Suprapubic skin (tissue), 4 donors: ENCODE measurements around the gene IKZF1. TPM values are rescaled to one million over a fixed set of nuclear protein-coding genes. Genes with fewer than 3 reads are reported as not detected.
"Not testable (repeated sequence)": the region's sequence is repeated elsewhere in the genome, so short reads cannot be mapped to it uniquely, and the experiment has no call there.

ENCODE experiments used
- DNase-seq, 2 donors: peaks; one replicate each; pipeline ENCODE4 v3.0.0-alpha.2; 2019; ENCODE audit warnings: low spot score in 2 of 2
- H3K27ac ChIP-seq: fragments of 200-600 bp; sonication (generic); one replicate; pipeline ENCODE4 v1.5.1; 2019
- H3K27me3 ChIP-seq: fragments of 200-600 bp; sonication (generic); one replicate; pipeline ENCODE4 v1.5.1; 2019
- H3K36me3 ChIP-seq: fragments of 200-600 bp; sonication (generic); one replicate; pipeline ENCODE4 v1.5.1; 2019
- H3K4me1 ChIP-seq: fragments of 200-600 bp; sonication (generic); one replicate; pipeline ENCODE4 v1.5.1; 2019
- H3K4me3 ChIP-seq: fragments of 200-600 bp; sonication (generic); one replicate; pipeline ENCODE4 v1.5.1; 2019; ENCODE audit warnings: mild to moderate bottlenecking
- H3K9me3 ChIP-seq: fragments of 200-600 bp; sonication (generic); one replicate; pipeline ENCODE4 v1.5.1; 2019
- EP300 ChIP-seq: sonication (generic); formaldehyde crosslinking; IDR thresholded peaks from one replicate; pipeline ENCODE4 v1.6.1; 2017; ENCODE audit warnings: antibody characterized with exemption
- POLR2A ChIP-seq, 2 donors: fragments of 450-650 bp; IDR thresholded peaks; one replicate each; pipeline ENCODE4 v1.6.1; 2017; ENCODE audit warnings: antibody characterized with exemption in 2 of 2, mild to moderate bottlenecking in 2 of 2, moderate library complexity in 2 of 2
- POLR2AphosphoS5 ChIP-seq, 3 donors: sonication (generic); formaldehyde crosslinking; IDR thresholded peaks; one replicate each; pipeline ENCODE4 v1.6.1; 2017; ENCODE audit warnings: antibody characterized with exemption in 3 of 3
- WGBS: methylation state at CpG from one replicate; pipeline ENCODE4 v1.1.5; 2018; 5-methylcytosine and 5-hydroxymethylcytosine counted together
- total RNA-seq, 4 donors: library from RNA; depleted of rRNA; stranded (reverse); fragments of >200 nt; gene quantifications; one replicate each; pipeline ENCODE4 v1.1.0, GENCODE V29; 2016
- TF ChIP-seq, protein P1 (sequence below), 2 donors: fragments of 200-600 bp in 1 of 2; fragments of 450-650 bp in 1 of 2; sonication (generic) in 1 of 2; IDR thresholded peaks; one replicate each; pipeline ENCODE4 v1.5.1; 2016 to 2019; ENCODE audit warnings: antibody characterized with exemption in 2 of 2, mild to moderate bottlenecking in 1 of 2, moderate library complexity in 1 of 2

The IKZF1 gene
- total RNA-seq, 4 donors from 2014 or later, result 3.2 to 17.5 (median 6.2) TPM

DNA sequence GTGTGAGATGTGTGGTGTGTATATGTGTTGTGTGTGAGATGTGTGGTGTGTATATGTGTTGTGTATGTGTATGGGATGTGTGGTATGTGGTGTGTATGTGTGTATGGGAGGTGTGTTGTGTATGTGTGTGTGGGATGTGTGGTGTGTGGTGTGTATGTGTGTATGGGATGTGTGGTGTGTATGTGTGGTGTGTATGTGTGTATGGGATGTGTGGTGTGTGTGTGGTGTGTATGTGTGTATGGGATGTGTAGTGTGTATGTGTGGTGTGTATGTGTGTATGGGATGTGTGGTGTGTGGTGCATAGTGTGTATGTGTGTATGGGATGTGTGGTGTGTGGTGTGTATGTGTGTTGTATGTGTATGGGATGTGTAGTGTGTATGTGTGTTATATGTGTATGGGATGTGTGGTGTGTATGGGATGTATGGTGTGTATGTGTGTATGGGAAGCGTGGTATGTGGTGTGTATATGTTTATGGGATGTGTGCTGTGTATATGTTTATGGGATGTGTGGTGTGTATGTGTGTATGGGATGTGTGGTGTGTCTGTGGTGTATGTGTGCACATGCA is 30.8 kb downstream of the IKZF1 start:
- TF ChIP-seq POLR2AphosphoS5 (IDR thresholded peaks at IDR 0.05) (no peak), POLR2A (IDR thresholded peaks at IDR 0.05) (no peak), EP300 (no peak)
- TF ChIP-seq, protein P1, sequence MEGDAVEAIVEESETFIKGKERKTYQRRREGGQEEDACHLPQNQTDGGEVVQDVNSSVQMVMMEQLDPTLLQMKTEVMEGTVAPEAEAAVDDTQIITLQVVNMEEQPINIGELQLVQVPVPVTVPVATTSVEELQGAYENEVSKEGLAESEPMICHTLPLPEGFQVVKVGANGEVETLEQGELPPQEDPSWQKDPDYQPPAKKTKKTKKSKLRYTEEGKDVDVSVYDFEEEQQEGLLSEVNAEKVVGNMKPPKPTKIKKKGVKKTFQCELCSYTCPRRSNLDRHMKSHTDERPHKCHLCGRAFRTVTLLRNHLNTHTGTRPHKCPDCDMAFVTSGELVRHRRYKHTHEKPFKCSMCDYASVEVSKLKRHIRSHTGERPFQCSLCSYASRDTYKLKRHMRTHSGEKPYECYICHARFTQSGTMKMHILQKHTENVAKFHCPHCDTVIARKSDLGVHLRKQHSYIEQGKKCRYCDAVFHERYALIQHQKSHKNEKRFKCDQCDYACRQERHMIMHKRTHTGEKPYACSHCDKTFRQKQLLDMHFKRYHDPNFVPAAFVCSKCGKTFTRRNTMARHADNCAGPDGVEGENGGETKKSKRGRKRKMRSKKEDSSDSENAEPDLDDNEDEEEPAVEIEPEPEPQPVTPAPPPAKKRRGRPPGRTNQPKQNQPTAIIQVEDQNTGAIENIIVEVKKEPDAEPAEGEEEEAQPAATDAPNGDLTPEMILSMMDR (IDR thresholded peaks at IDR 0.05), result no peak
- WGBS, result 98% methylated on average over 1 of the region's 1 CpG
- Histone ChIP-seq H3K9me3 (no peaks in the 10 kb centered on the region), H3K27me3 (no peaks in the 10 kb centered on the region), H3K4me1 (no peaks in the 10 kb centered on the region), H3K36me3 (no peaks in the 10 kb centered on the region), H3K27ac (no peak overlapping the region), H3K4me3 (no peak overlapping the region)
- no peak for DNase-seq

DNA sequence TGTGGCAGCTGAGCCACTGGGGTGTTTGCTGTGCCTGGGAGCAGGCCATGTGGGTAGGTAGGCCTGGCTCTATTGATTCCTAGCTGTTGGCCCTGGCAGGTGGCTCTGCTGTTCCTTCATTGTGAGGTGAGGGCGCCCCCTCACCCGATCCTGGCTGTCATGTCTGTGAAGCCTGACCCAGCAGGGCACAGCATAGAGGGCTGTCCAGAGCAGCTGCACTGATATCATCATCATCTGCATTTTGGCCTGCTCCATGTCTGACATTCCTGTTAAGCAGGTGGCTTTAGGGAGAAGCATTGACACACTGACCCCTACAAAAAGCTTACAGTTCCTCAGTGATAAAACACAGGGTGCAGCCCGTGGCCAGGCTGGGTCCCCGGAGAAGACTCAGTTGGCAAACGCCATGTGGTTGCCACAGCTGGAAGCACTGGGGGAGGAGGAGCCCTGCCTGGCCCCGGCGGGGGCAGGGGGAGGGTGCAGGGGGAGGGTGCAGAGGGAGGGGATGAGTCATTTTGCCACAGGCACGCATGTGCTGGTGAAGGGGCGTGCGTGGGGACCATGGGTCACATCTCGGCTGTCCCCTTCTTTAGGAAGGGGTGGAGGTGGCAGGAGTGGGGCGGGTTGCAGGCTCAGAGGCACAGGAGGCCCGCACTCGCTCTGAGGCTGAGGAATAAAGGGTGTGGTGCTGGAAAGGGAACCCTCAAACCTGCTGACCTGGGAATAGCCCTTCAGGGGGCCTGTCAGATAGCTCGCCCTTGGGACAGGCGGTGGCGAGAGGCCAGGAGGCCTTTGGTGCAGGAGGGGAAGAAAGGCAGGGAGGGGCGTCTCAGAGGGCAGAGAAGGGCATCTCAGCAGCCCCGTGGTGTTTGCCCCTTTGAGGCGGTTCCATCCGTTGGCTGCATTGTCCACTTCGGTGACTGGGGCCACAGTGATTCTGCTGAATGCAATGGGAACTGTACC is 31.6 kb downstream of the IKZF1 start:
- TF ChIP-seq, protein P1 (IDR thresholded peaks at IDR 0.05), result no peak
- no peak for TF ChIP-seq EP300
- TF ChIP-seq POLR2AphosphoS5 (IDR thresholded peaks at IDR 0.05), result no peak
- no peak for TF ChIP-seq POLR2A (IDR thresholded peaks at IDR 0.05)
- WGBS, result 66% methylated on average over 22 of the region's 22 CpGs
- no peaks in the 10 kb centered on the region for H3K4me1 ChIP-seq
- no peak overlapping the region for H3K27ac ChIP-seq
- no peaks in the 10 kb centered on the region for H3K27me3 ChIP-seq
- no peaks in the 10 kb centered on the region for H3K9me3 ChIP-seq
- DNase-seq, result no peak
- no peaks in the 10 kb centered on the region for H3K36me3 ChIP-seq
- no peak overlapping the region for H3K4me3 ChIP-seq

DNA sequence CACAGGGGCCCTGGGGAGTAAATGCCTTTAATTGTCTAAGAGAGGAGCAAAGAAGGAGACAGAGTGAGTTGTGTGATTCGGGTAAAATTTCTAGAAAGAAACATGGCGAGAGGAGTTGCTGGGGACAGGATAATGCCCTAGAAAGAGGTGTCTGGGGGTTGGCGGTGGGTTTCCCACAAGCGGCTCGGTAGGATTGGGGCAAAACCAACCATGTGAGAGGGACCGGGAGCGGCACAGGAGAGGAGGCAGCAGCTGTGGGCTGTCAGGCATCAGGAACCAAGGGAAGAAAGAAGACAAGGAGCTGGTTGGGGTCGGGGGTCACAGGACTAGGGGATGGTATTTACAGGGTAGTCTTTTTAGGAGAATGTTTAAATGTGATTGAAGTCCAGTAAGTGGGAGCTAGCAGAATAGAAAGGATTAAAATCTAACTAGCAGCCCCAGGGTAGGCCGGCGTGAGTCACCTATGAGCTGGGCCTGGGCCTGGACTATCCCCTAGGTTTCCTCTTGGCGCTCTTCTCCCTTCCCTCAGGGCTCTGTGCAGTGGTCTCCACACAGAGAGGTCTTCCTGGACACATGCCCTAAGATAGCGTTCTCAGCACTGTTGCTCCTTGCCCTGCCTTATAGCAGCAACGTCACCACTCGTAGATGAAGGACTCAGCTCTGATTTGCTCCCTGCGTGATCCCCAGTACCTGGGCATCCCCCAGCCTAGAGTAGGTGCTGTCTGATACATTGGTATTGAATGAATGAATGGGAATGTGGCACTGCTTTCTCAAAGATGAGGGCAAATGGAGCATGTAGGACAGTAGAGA is 32.6 kb downstream of the IKZF1 start:
- H3K36me3 ChIP-seq, result no peaks in the 10 kb centered on the region
- TF ChIP-seq, protein P1 (IDR thresholded peaks at IDR 0.05), result no peak
- TF ChIP-seq POLR2A (IDR thresholded peaks at IDR 0.05) (no peak), EP300 (no peak), POLR2AphosphoS5 (IDR thresholded peaks at IDR 0.05) (no peak)
- no peaks in the 10 kb centered on the region for H3K27me3 ChIP-seq
- H3K9me3 ChIP-seq, result no peaks in the 10 kb centered on the region
- no peak for DNase-seq
- no peak overlapping the region for H3K4me3 ChIP-seq
- H3K4me1 ChIP-seq, result no peaks in the 10 kb centered on the region
- H3K27ac ChIP-seq, result no peak overlapping the region
- 88% methylated on average over 15 of the region's 15 CpGs for WGBS

DNA sequence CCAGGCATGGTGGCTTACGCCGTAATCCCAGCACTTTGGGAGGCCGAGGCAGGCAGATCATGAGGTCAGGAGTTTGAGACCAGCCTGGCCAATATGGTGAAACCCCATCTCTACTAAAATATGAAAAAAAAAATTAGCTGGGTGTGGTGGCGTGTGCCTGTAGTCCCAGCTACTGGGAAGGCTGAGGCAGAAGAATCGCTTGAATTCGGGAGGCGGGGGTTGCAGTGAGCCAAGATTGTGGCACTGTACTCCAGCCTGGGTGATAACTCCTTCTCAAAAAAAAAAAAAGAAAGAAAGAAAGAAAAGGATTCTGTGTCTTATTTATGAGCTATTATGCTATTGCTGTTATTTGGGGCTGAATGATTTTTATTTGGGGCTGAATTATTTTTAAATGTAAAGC is 35.0 kb downstream of the IKZF1 start:
- DNase-seq, H3K4me3 ChIP-seq, H3K27ac ChIP-seq, H3K27me3 ChIP-seq, H3K9me3 ChIP-seq, H3K36me3 ChIP-seq, H3K4me1 ChIP-seq: not testable (repeated sequence)
- WGBS, result 91% methylated on average over 7 of the region's 7 CpGs

DNA sequence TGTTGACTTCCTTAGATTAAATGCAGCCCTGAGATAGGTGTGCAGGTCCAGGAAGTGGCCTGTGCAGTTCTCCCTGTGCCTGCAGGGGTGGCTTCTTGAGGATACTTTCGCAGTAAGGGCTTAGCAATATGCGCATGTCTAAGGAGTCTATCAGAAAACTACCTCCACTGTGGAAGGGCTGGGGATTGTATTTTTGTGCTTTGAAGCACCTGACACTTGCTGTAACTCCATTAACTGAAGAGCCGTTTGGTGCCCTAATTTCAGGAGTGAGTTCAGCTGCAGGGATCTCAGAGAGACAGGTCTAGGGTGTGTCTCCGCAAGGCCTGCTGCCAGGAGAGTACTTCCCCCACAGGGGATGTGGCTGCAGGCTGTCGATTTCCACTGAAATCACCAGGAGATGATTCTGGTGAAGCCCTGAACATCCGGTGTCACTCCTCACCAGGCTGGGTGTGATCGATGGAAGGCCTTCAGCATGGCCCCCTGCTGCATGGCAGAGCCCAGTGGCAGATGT is 35.5 kb downstream of the IKZF1 start:
- TF ChIP-seq POLR2AphosphoS5 (IDR thresholded peaks at IDR 0.05) (no peak), POLR2A (IDR thresholded peaks at IDR 0.05) (no peak), EP300 (no peak)
- TF ChIP-seq, protein P1 (IDR thresholded peaks at IDR 0.05), result no peak
- Histone ChIP-seq H3K9me3 (no peaks in the 10 kb centered on the region), H3K27ac (no peak overlapping the region), H3K36me3 (no peaks in the 10 kb centered on the region), H3K4me1 (no peaks in the 10 kb centered on the region), H3K27me3 (no peaks in the 10 kb centered on the region), H3K4me3 (no peak overlapping the region)
- DNase-seq, result no peak
- WGBS, result 60% methylated on average over 4 of the region's 7 CpGs
